Gastrocnemius medialis (tissue), 4 donors: ENCODE data around the gene SMYD3. TPM values are rescaled to one million over a fixed set of nuclear protein-coding genes. Genes with fewer than 3 reads are reported as not detected.

Source experiments
- ATAC-seq, 2 donors: fragments of 150-250 bp; one replicate each; pipeline ENCODE4 v1.9.1; 2016
- DNase-seq, 2 donors: peaks; one replicate each; pipeline ENCODE4 v3.0.0-alpha.2; 2019
- H3K27ac ChIP-seq, 4 donors: fragments of 200-600 bp; sonication (generic); 1 replicate in 1 of 4; 2 replicates in 3 of 4; pipeline ENCODE4 v1.5.1; 2016 to 2018; ENCODE audit warnings: mild to moderate bottlenecking in 2 of 4, moderate library complexity in 1 of 4
- H3K27me3 ChIP-seq, 3 donors: fragments of 200-600 bp; sonication (generic) in 2 of 3; 1 replicate in 1 of 3; 2 replicates in 2 of 3; pipeline versions ENCODE4 v1.5.1 to v1.6.0; 2016 to 2019; ENCODE audit warnings: mild to moderate bottlenecking in 1 of 3, moderate library complexity in 1 of 3
- H3K36me3 ChIP-seq, 2 donors: fragments of 200-600 bp; sonication (generic) in 1 of 2; one replicate each; pipeline ENCODE4 v1.5.1; 2017 to 2018
- H3K4me1 ChIP-seq, 2 donors: fragments of 200-600 bp; sonication (generic) in 1 of 2; one replicate each; pipeline ENCODE4 v1.5.1; 2016 to 2017; ENCODE audit warnings: mild to moderate bottlenecking in 2 of 2
- H3K4me3 ChIP-seq, 4 donors: fragments of 200-600 bp; sonication (generic) in 3 of 4; 1 replicate in 1 of 4; 2 replicates in 3 of 4; pipeline ENCODE4 v1.5.1; 2016 to 2019; ENCODE audit warnings: mild to moderate bottlenecking in 2 of 4
- H3K9me3 ChIP-seq, 3 donors: fragments of 200-600 bp; sonication (generic) in 2 of 3; 1 replicate in 1 of 3; 2 replicates in 2 of 3; pipeline ENCODE4 v1.5.1; 2016 to 2019
- CTCF ChIP-seq, 5 experiments: fragments of 450-650 bp in 3 of 5; fragments of 200-600 bp in 2 of 5; sonication (generic) in 2 of 5; IDR thresholded peaks in 4 of 5; conservative IDR thresholded peaks in 1 of 5; 1 replicate in 4 of 5; 2 replicates in 1 of 5; pipeline ENCODE4 v1.5.1; 2016 to 2019; ENCODE audit warnings: antibody characterized with exemption in 5 of 5, mild to moderate bottlenecking in 3 of 5, moderate library complexity in 3 of 5
- POLR2A ChIP-seq, 2 donors: fragments of 450-650 bp; IDR thresholded peaks; one replicate each; pipeline ENCODE4 v1.6.1; 2017; ENCODE audit warnings: antibody characterized with exemption in 2 of 2, mild to moderate bottlenecking in 2 of 2, moderate library complexity in 2 of 2
- in situ Hi-C, 4 donors: fragments of 200-750 bp; cut with MboI; loops; one replicate each; pipeline versions ENCODE4 v1.15.0 to v1.8.0; 2017; ENCODE audit warnings: low sequenced_read_pairs in 4 of 4
- intact Hi-C: fragments of 100-400 bp; cut with DNase I; formaldehyde crosslinking; loops from one replicate; pipeline ENCODE4 v1.15.1; 2023; ENCODE audit warnings: low total_unique reads
- total RNA-seq, 4 donors: library from RNA; depleted of rRNA; stranded (reverse); fragments of >200 nt; gene quantifications; one replicate each; pipeline versions ENCODE4 v1.1.0 to v1.2.3, GENCODE V29; 2016

SMYD3 gene
- total RNA-seq, 4 donors from 2014 or later, result 4.4 to 10.3 (median 6.3) TPM

- intact Hi-C loops, result no loop called here
- ATAC-seq (no peak), DNase-seq (no peak)
- in situ Hi-C loops, result no loop called here
- TF ChIP-seq CTCF (IDR thresholded peaks at IDR 0.05 in 4 of 5, conservative IDR thresholded peaks at IDR 0.05 in 1 of 5) (no peak), POLR2A (IDR thresholded peaks at IDR 0.05) (no peak)
- Histone ChIP-seq H3K27me3 (no peaks in the 10 kb centered on the region), H3K4me3 (no peak overlapping the region), H3K36me3 (no peaks in the 10 kb centered on the region), H3K4me1 (peaks cover 0 to 3% of the 10 kb centered on the region in 2 donors), H3K9me3 (no peaks in the 10 kb centered on the region), H3K27ac (no peak overlapping the region)
These were observed 189.6 kb downstream of the SMYD3 start for GRCh38 chr1:246317332-246318035.

- no peaks in the 10 kb centered on the region for H3K27me3 ChIP-seq
- ATAC-seq, result no peak
- in situ Hi-C loops (no loop called here), intact Hi-C loops (no loop called here)
- H3K4me1 ChIP-seq, result no peaks in the 10 kb centered on the region
- TF ChIP-seq CTCF (IDR thresholded peaks at IDR 0.05 in 4 of 5, conservative IDR thresholded peaks at IDR 0.05 in 1 of 5) (no peak), POLR2A (IDR thresholded peaks at IDR 0.05) (no peak)
- H3K4me3 ChIP-seq, result no peak overlapping the region
- H3K36me3 ChIP-seq, result no peaks in the 10 kb centered on the region
- no peak for DNase-seq
- H3K27ac ChIP-seq, result no peak overlapping the region
- H3K9me3 ChIP-seq, result no peaks in the 10 kb centered on the region
These were observed 195.6 kb downstream of the SMYD3 start for GRCh38 chr1:246311461-246311860.

- Histone ChIP-seq H3K27me3 (no peaks in the 10 kb centered on the region), H3K27ac (no peak overlapping the region), H3K36me3 (no peaks in the 10 kb centered on the region), H3K4me1 (no peaks in the 10 kb centered on the region), H3K4me3 (no peak overlapping the region), H3K9me3 (no peaks in the 10 kb centered on the region)
- in situ Hi-C loops (no loop called here), intact Hi-C loops (no loop called here)
- TF ChIP-seq CTCF (IDR thresholded peaks at IDR 0.05 in 4 of 5, conservative IDR thresholded peaks at IDR 0.05 in 1 of 5), result no peak
- no peak for TF ChIP-seq POLR2A (IDR thresholded peaks at IDR 0.05)
- ATAC-seq (no peak), DNase-seq (no peak)
These were observed 197.7 kb downstream of the SMYD3 start for GRCh38 chr1:246309247-246309884.

- DNase-seq, result no peak
- no peaks in the 10 kb centered on the region for H3K9me3 ChIP-seq
- no peak for ATAC-seq
- TF ChIP-seq POLR2A (IDR thresholded peaks at IDR 0.05) (no peak), CTCF (IDR thresholded peaks at IDR 0.05 in 4 of 5, conservative IDR thresholded peaks at IDR 0.05 in 1 of 5) (no peak)
- H3K4me1 ChIP-seq, result no peaks in the 10 kb centered on the region
- H3K27ac ChIP-seq, result no peak overlapping the region
- no peaks in the 10 kb centered on the region for H3K36me3 ChIP-seq
- H3K4me3 ChIP-seq, result no peak overlapping the region
- H3K27me3 ChIP-seq, result no peaks in the 10 kb centered on the region
- in situ Hi-C loops, result no loop called here
- intact Hi-C loops, result no loop called here
These were observed 198.5 kb downstream of the SMYD3 start for GRCh38 chr1:246308533-246309075.
